ENCODE data around the gene POU2F3.
A peak's percentile ranks its signal among the peaks of the same experiment; 100 is the strongest.

Gene POU2F3

GRCh38 chr11:120224972-120225909 lies 14.7 kb upstream of the POU2F3 start:
- TF ChIP-seq REST (IDR thresholded peaks at IDR 0.05; ENCODE audit: insufficient read depth in 1 of 2, low read depth in 2 of 2, low read length in 2 of 2) (no peak), FOXP2 (optimal IDR thresholded peaks at IDR 0.05; ENCODE audit: borderline replicate concordance, extremely low read depth, extremely low read length, insufficient read depth) (peak; percentile 37)

GRCh38 chr11:120226242-120226641 lies 13.7 kb upstream of the POU2F3 start:
- TF ChIP-seq SIN3A (IDR thresholded peaks at IDR 0.05; ENCODE audit: borderline replicate concordance, insufficient read depth, low read length): no peak
- TF ChIP-seq POLR2AphosphoS5 (IDR thresholded peaks at IDR 0.05; ENCODE audit: low read depth, low read length): no peak
- TF ChIP-seq TAF1 (IDR thresholded peaks at IDR 0.05; ENCODE audit: borderline replicate concordance, insufficient read depth, low read length): no peak
- no peak for TF ChIP-seq REST (IDR thresholded peaks at IDR 0.05; ENCODE audit: insufficient read depth in 1 of 2, low read depth in 2 of 2, low read length in 2 of 2)
- no peak for TF ChIP-seq FOXP2 (optimal IDR thresholded peaks at IDR 0.05; ENCODE audit: borderline replicate concordance, extremely low read depth, extremely low read length, insufficient read depth)

- TF ChIP-seq REST (IDR thresholded peaks at IDR 0.05; ENCODE audit: insufficient read depth in 1 of 2, low read depth in 2 of 2, low read length in 2 of 2): no peak
- no peak for TF ChIP-seq TAF1 (IDR thresholded peaks at IDR 0.05; ENCODE audit: borderline replicate concordance, insufficient read depth, low read length)
- TF ChIP-seq FOXP2 (optimal IDR thresholded peaks at IDR 0.05; ENCODE audit: borderline replicate concordance, extremely low read depth, extremely low read length, insufficient read depth): no peak
- TF ChIP-seq SIN3A (IDR thresholded peaks at IDR 0.05; ENCODE audit: borderline replicate concordance, insufficient read depth, low read length): no peak
- no peak for TF ChIP-seq POLR2AphosphoS5 (IDR thresholded peaks at IDR 0.05; ENCODE audit: low read depth, low read length)
These were observed 13.2 kb upstream of the POU2F3 start for GRCh38 chr11:120226714-120227113.

GRCh38 chr11:120227228-120227852 lies 12.6 kb upstream of the POU2F3 start:
- TF ChIP-seq FOXP2 (optimal IDR thresholded peaks at IDR 0.05; ENCODE audit: borderline replicate concordance, extremely low read depth, extremely low read length, insufficient read depth): no peak

GRCh38 chr11:120228794-120229384 lies 11.1 kb upstream of the POU2F3 start:
- no peak for TF ChIP-seq POLR2AphosphoS5 (IDR thresholded peaks at IDR 0.05; ENCODE audit: low read depth, low read length)
- TF ChIP-seq SIN3A (IDR thresholded peaks at IDR 0.05; ENCODE audit: borderline replicate concordance, insufficient read depth, low read length): no peak
- no peak for TF ChIP-seq TAF1 (IDR thresholded peaks at IDR 0.05; ENCODE audit: borderline replicate concordance, insufficient read depth, low read length)
- TF ChIP-seq REST (IDR thresholded peaks at IDR 0.05; ENCODE audit: insufficient read depth in 1 of 2, low read depth in 2 of 2, low read length in 2 of 2): no peak
- TF ChIP-seq FOXP2 (optimal IDR thresholded peaks at IDR 0.05; ENCODE audit: borderline replicate concordance, extremely low read depth, extremely low read length, insufficient read depth): no peak
